Stomach (tissue), 4 donors: ENCODE measurements around the gene ZNF385C.

ENCODE experiments used
- CTCF ChIP-seq, 7 experiments: fragments of 450-650 bp in 4 of 7; fragments of 200-600 bp in 3 of 7; sonication (generic) in 3 of 7; IDR thresholded peaks; one replicate each; pipeline ENCODE4 v1.5.1; 2016 to 2019; ENCODE audit warnings: antibody characterized with exemption in 7 of 7, control low read depth in 2 of 7, mild to moderate bottlenecking in 1 of 7
- EP300 ChIP-seq: sonication (generic); formaldehyde crosslinking; IDR thresholded peaks from one replicate; pipeline ENCODE4 v1.6.1; 2017; ENCODE audit warnings: antibody characterized with exemption
- POLR2A ChIP-seq, 4 donors: fragments of 450-650 bp; IDR thresholded peaks; one replicate each; pipeline ENCODE4 v1.6.1; 2016; ENCODE audit warnings: antibody characterized with exemption in 4 of 4, control low read depth in 2 of 4, mild to moderate bottlenecking in 1 of 4, moderate library complexity in 1 of 4
- POLR2AphosphoS5 ChIP-seq, 3 donors: sonication (generic); formaldehyde crosslinking; IDR thresholded peaks; one replicate each; pipeline ENCODE4 v1.6.1; 2016; ENCODE audit warnings: antibody characterized with exemption in 3 of 3

GRCh38 chr17:42047343-42047742, 50.9 kb downstream of the ZNF385C start:
- TF ChIP-seq EP300 = no peak
- TF ChIP-seq CTCF (IDR thresholded peaks at IDR 0.05) = no peak
- TF ChIP-seq POLR2AphosphoS5 (IDR thresholded peaks at IDR 0.05) = no peak
- no peak for TF ChIP-seq POLR2A (IDR thresholded peaks at IDR 0.05)
